Prostate gland (tissue), 2 donors: ENCODE data around the gene ANXA8L1.
"Not testable (repeated sequence)": the region's sequence is repeated elsewhere in the genome, so short reads cannot be mapped to it uniquely, and the experiment has no call there.

Experiments used
- POLR2A ChIP-seq: fragments of 450-650 bp; IDR thresholded peaks from one replicate; pipeline ENCODE4 v1.6.1; 2016; ENCODE audit warnings: antibody characterized with exemption, mild to moderate bottlenecking
- POLR2AphosphoS5 ChIP-seq: sonication (generic); formaldehyde crosslinking; IDR thresholded peaks from one replicate; pipeline ENCODE4 v1.6.1; 2017; ENCODE audit warnings: antibody characterized with exemption
- TF ChIP-seq, protein P1 (sequence below), 4 experiments: fragments of 200-600 bp in 2 of 4; fragments of 450-650 bp in 2 of 4; sonication (generic) in 2 of 4; IDR thresholded peaks; 1 replicate in 3 of 4; 2 replicates in 1 of 4; pipeline ENCODE4 v1.5.1; 2016 to 2019; ENCODE audit warnings: antibody characterized with exemption in 4 of 4, mild to moderate bottlenecking in 2 of 4, moderate library complexity in 2 of 4

DNA sequence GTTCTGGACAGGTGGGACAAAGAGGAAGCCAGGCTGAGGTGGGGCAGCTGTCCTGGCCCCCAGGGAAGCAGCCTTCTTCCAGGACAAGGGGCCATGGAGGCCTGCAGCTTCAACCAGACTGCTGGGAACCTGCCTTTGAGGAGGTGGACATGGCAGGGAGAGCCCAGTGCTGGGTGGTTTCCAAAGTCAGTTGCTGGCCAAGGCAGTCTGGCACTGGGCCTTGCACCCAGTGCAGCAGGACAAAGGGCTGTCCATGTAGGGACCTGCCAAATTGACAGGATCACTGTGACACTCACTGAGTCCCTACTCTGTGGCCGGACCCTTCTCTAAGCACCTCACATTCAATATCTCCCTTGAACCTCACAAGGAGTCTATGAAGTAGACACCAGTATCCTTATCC is 1.4 kb downstream of the ANXA8L1 start:
- TF ChIP-seq, protein P1, sequence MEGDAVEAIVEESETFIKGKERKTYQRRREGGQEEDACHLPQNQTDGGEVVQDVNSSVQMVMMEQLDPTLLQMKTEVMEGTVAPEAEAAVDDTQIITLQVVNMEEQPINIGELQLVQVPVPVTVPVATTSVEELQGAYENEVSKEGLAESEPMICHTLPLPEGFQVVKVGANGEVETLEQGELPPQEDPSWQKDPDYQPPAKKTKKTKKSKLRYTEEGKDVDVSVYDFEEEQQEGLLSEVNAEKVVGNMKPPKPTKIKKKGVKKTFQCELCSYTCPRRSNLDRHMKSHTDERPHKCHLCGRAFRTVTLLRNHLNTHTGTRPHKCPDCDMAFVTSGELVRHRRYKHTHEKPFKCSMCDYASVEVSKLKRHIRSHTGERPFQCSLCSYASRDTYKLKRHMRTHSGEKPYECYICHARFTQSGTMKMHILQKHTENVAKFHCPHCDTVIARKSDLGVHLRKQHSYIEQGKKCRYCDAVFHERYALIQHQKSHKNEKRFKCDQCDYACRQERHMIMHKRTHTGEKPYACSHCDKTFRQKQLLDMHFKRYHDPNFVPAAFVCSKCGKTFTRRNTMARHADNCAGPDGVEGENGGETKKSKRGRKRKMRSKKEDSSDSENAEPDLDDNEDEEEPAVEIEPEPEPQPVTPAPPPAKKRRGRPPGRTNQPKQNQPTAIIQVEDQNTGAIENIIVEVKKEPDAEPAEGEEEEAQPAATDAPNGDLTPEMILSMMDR (IDR thresholded peaks at IDR 0.05), result not testable (repeated sequence)
- not testable (repeated sequence) for TF ChIP-seq POLR2A, POLR2AphosphoS5
